ENCODE measurements around the gene BANP.

DNA sequence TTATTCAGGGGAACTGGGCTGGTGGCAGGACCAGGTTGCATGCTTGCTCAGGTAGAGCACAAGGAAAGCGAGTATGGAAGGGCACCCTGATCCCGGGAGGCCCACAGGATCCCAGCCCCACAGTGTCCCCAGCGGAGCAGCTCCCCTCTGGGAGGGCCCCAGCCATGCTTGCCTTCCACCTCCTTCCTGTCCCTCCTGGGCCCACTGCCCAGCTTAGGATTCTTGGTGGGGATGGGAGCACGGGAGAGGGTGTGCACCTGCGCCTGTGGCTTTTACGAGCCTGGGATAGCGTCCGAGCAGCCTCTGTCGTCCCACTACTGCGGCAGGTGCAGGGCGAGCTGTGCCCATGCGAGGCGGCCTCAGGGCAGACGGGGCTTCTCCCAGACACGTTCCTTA, 114.5 kb downstream of the BANP start:
- TF ChIP-seq POLR2A (IDR thresholded peaks at IDR 0.05), result no peak
- TF ChIP-seq, protein P1, sequence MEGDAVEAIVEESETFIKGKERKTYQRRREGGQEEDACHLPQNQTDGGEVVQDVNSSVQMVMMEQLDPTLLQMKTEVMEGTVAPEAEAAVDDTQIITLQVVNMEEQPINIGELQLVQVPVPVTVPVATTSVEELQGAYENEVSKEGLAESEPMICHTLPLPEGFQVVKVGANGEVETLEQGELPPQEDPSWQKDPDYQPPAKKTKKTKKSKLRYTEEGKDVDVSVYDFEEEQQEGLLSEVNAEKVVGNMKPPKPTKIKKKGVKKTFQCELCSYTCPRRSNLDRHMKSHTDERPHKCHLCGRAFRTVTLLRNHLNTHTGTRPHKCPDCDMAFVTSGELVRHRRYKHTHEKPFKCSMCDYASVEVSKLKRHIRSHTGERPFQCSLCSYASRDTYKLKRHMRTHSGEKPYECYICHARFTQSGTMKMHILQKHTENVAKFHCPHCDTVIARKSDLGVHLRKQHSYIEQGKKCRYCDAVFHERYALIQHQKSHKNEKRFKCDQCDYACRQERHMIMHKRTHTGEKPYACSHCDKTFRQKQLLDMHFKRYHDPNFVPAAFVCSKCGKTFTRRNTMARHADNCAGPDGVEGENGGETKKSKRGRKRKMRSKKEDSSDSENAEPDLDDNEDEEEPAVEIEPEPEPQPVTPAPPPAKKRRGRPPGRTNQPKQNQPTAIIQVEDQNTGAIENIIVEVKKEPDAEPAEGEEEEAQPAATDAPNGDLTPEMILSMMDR (IDR thresholded peaks at IDR 0.05), result no peak
